PC-3 (cell line): Measurements from ENCODE around the gene MRPL37. TPM values are rescaled to one million over a fixed set of nuclear protein-coding genes. Genes with fewer than 3 reads are reported as not detected.

Source experiments
- ATAC-seq: fragments of 200-7000 bp; cut with Tn5 transposase; 2 replicates; pipeline ENCODE4 v1.9.1; 2020; ENCODE audit warnings: mild to moderate bottlenecking, moderate library complexity
- BruUV-seq: library from RNA; stranded (reverse); fragments of 400-500 nt; replicated peaks from 2 replicates; lab custom pipeline; 2021; lab: Mats Ljungman, UMichigan
- CTCF ChIA-PET: fragments of 300-600 bp; sonication (Branson Sonifier 250); formaldehyde crosslinking; loops from one replicate; lab custom pipeline; 2022; ENCODE audit warnings: antibody characterized with exemption; lab: Charles Lee
- POLR2A ChIA-PET: fragments of 300-600 bp; sonication (Branson Sonifier 250); formaldehyde crosslinking; loops from one replicate; lab custom pipeline; 2022; ENCODE audit warnings: antibody characterized with exemption; ENCODE audit not compliant: unreplicated experiment; lab: Charles Lee
- DNase-seq: peaks from one replicate; pipeline ENCODE4 v3.0.0-alpha.2; 2015
- H2AFZ ChIP-seq: fragments of 300-600 bp; sonication (generic); 2 replicates; pipeline ENCODE4 v1.6.0; 2016; ENCODE audit warnings: antibody characterized with exemption, low read length
- H3F3A ChIP-seq: fragments of 300-600 bp; sonication (generic); one replicate; pipeline ENCODE4 v1.6.0; 2017; ENCODE audit warnings: antibody characterized with exemption, low read length, control low read depth, mild to moderate bottlenecking; ENCODE audit not compliant: unreplicated experiment
- H3K27ac ChIP-seq: fragments of 300-600 bp; sonication (generic); 2 replicates; pipeline ENCODE4 v1.5.1; 2016; ENCODE audit warnings: mild to moderate bottlenecking, low read length
- H3K27me3 ChIP-seq: fragments of 300-600 bp; sonication (generic); 2 replicates; pipeline ENCODE4 v1.6.1; 2016; ENCODE audit warnings: low read length, mixed read lengths
- H3K36me3 ChIP-seq: fragments of 300-600 bp; sonication (generic); 2 replicates; pipeline ENCODE4 v1.6.1; 2016; ENCODE audit warnings: low read depth, mixed run types, low read length, mixed read lengths
- H3K4me1 ChIP-seq: fragments of 300-600 bp; sonication (generic); 2 replicates; pipeline ENCODE4 v1.5.1; 2016; ENCODE audit warnings: low read length; ENCODE audit not compliant: insufficient read depth
- H3K4me2 ChIP-seq: fragments of 300-600 bp; sonication (generic); 2 replicates; pipeline ENCODE4 v1.6.0; 2016; ENCODE audit warnings: low read length
- H3K4me3 ChIP-seq: fragments of 300-600 bp; sonication (generic); 2 replicates; pipeline ENCODE4 v1.5.1; 2016; ENCODE audit warnings: mild to moderate bottlenecking, low read length, mixed read lengths
- H3K79me2 ChIP-seq: fragments of 300-600 bp; sonication (generic); 2 replicates; pipeline ENCODE4 v1.6.1; 2017; ENCODE audit warnings: low read length, mixed read lengths
- H3K9ac ChIP-seq: fragments of 300-600 bp; sonication (generic); 2 replicates; pipeline ENCODE4 v1.6.0; 2016; ENCODE audit warnings: mild to moderate bottlenecking, low read length
- H3K9me2 ChIP-seq: fragments of 300-600 bp; sonication (generic); replicated peaks from 2 replicates; pipeline ENCODE4 v1.6.1; 2016; ENCODE audit warnings: mixed run types, low read length, mixed read lengths
- H3K9me3 ChIP-seq: fragments of 300-600 bp; sonication (generic); 2 replicates; pipeline ENCODE4 v1.6.1; 2016; ENCODE audit warnings: low read length, mixed read lengths
- H4K20me1 ChIP-seq: fragments of 300-600 bp; sonication (generic); 2 replicates; pipeline ENCODE4 v1.6.1; 2016; ENCODE audit warnings: low read length, mixed read lengths
- CTCF ChIP-seq: fragments of 300-600 bp; sonication (generic); conservative IDR thresholded peaks from 2 replicates; pipeline ENCODE4 v1.5.1; 2017; ENCODE audit warnings: antibody characterized with exemption, low read depth, mild to moderate bottlenecking, low read length
- EZH2 ChIP-seq: fragments of 300-600 bp; sonication (generic); IDR thresholded peaks from one replicate; pipeline ENCODE4 v1.6.1; 2017; ENCODE audit warnings: antibody characterized with exemption, mild to moderate bottlenecking, low read length; ENCODE audit not compliant: unreplicated experiment
- EZH2phosphoT487 ChIP-seq: fragments of 300-600 bp; sonication (generic); IDR thresholded peaks from 2 replicates; pipeline ENCODE4 v1.6.1; 2018; ENCODE audit warnings: mild to moderate bottlenecking, antibody characterized with exemption, low read length, borderline replicate concordance
- intact Hi-C: fragments of 100-400 bp; cut with micrococcal nuclease; formaldehyde crosslinking; loops from 2 replicates; pipeline ENCODE4 v1.9.0; 2023
- total RNA-seq: library from RNA; depleted of rRNA; stranded (reverse); fragments of >200 nt; gene quantifications from 2 replicates; pipeline ENCODE4 v1.2.3, GENCODE V29; 2014

Gene MRPL37
- total RNA-seq, 1 experiment from 2014 or later, result 191 TPM

DNA sequence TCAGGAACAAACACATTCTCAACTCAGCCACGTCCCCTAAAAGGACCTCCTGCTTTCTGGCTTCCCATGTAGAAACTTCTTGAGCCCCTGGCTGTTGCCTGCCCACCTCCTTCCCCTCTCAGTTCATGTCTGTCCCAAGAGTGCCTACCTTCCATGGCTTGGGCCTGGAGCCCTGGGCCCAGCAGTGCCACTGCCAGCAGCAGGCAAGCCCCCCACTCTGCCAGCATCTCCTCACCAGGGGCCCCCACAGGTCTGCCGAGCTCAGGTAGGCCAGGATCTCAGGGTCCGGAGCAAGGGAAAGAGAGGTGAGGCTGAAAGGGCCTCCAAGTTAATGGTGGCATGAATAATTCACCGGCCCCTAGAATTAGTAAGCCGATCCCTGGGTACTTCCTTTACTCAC lies 47.3 kb upstream of the MRPL37 start, which contains the start of gene CDCP2:
TSS of gene CDCP2 (minus strand) at position 305 of the 400 bp plus-strand sequence. CDS start at position 227, 78 bp downstream.
- Histone ChIP-seq H3K9me2 (no peaks in the 10 kb centered on the region), H4K20me1 (no peaks in the 10 kb centered on the region), H3K79me2 (no peaks in the 10 kb centered on the region), H3K9ac (no peak within 1 kb of the TSS), H3K27ac (no peak within 1 kb of the TSS), H3K4me1 (peaks cover 3% of the 10 kb centered on the region), H3K4me2 (no peak within 1 kb of the TSS), H2AFZ (0 out of 2 replicates have a peak within 1 kb of the TSS, but pooled peaks have one; percentile 28), H3K27me3 (no peaks in the 10 kb centered on the region), H3K4me3 (no peak within 1 kb of the TSS), H3F3A (no peaks in the 10 kb centered on the region), H3K36me3 (no peaks in the 10 kb centered on the region), H3K9me3 (no peaks in the 10 kb centered on the region)
- DNase-seq, result no peak
- no TSS peak for BruUV-seq
- TF ChIP-seq CTCF, result no peak
- TF ChIP-seq EZH2, result no peak
- TF ChIP-seq EZH2phosphoT487, result no peak
- ChIA-PET CTCF (no interaction called here), POLR2A (no interaction called here)
- no peak for ATAC-seq
- intact Hi-C loops, result no loop called here

GRCh38 chr1:54153535-54154439 lies 46.2 kb upstream of the MRPL37 start:
- H3F3A ChIP-seq, result no peaks in the 10 kb centered on the region
- no peaks in the 10 kb centered on the region for H3K9me2 ChIP-seq
- no peaks in the 10 kb centered on the region for H3K9me3 ChIP-seq
- no peak overlapping the region for H3K4me2 ChIP-seq
- 0 out of 2 replicates have a peak overlapping the region, but pooled peaks have one; percentile 28 for H2AFZ ChIP-seq
- POLR2A ChIA-PET, result no interaction called here
- CTCF ChIA-PET, result no interaction called here
- no peaks in the 10 kb centered on the region for H4K20me1 ChIP-seq
- DNase-seq (peak; percentile 63), ATAC-seq (no peak; the same call in 1 of the 2 replicates)
- TF ChIP-seq CTCF (no peak), EZH2 (no peak), EZH2phosphoT487 (no peak)
- no peak overlapping the region for H3K27ac ChIP-seq
- H3K9ac ChIP-seq, result no peak overlapping the region
- peaks cover 12% of the 10 kb centered on the region for H3K4me1 ChIP-seq
- H3K27me3 ChIP-seq, result no peaks in the 10 kb centered on the region
- H3K36me3 ChIP-seq, result no peaks in the 10 kb centered on the region
- BruUV-seq, result no TSS peak
- H3K79me2 ChIP-seq, result no peaks in the 10 kb centered on the region
- H3K4me3 ChIP-seq, result no peak overlapping the region
- intact Hi-C loops, result no loop called here

- H3K79me2 ChIP-seq, result no peaks in the 10 kb centered on the region
- H3K27ac ChIP-seq, result no peak overlapping the region
- no TSS peak for BruUV-seq
- no peaks in the 10 kb centered on the region for H3F3A ChIP-seq
- ChIA-PET CTCF (no interaction called here), POLR2A (no interaction called here)
- H4K20me1 ChIP-seq, result no peaks in the 10 kb centered on the region
- no peak overlapping the region for H2AFZ ChIP-seq
- H3K9ac ChIP-seq, result no peak overlapping the region
- H3K4me2 ChIP-seq, result no peak overlapping the region
- no peak for ATAC-seq
- no peaks in the 10 kb centered on the region for H3K27me3 ChIP-seq
- no peaks in the 10 kb centered on the region for H3K9me3 ChIP-seq
- no peaks in the 10 kb centered on the region for H3K9me2 ChIP-seq
- TF ChIP-seq EZH2 (no peak), CTCF (no peak), EZH2phosphoT487 (no peak)
- no peak overlapping the region for H3K4me3 ChIP-seq
- peaks cover 12% of the 10 kb centered on the region for H3K4me1 ChIP-seq
- H3K36me3 ChIP-seq, result no peaks in the 10 kb centered on the region
- DNase-seq, result no peak
- intact Hi-C loops, result no loop called here
These were observed 43.8 kb upstream of the MRPL37 start for GRCh38 chr1:54156201-54156600.
